HEK293 (cell line): ENCODE data around the gene FRMD4B.

Experiments used
- CTCF ChIA-PET: fragments of 350-600 bp; formaldehyde crosslinking; extraction: SDS; loops from one replicate; lab custom pipeline; 2021; ENCODE audit warnings: antibody characterized with exemption; lab: Yijun Ruan, JAX
- POLR2A ChIA-PET: fragments of 300-600 bp; formaldehyde crosslinking; extraction: SDS; loops from one replicate; lab custom pipeline; 2020; ENCODE audit warnings: antibody characterized with exemption, inconsistent platforms; lab: Yijun Ruan, JAX
- H3K27ac ChIP-seq: fragments of 200-500 bp; sonication (Bioruptor generic); 2 replicates; pipeline ENCODE4 v1.5.1; 2014; ENCODE audit warnings: low read depth, low read length, control low read depth, inconsistent platforms; ENCODE audit errors: extremely low read depth
- H3K36me3 ChIP-seq, 2 experiments: fragments of 200-500 bp in 1 of 2; sonication (Bioruptor generic) in 1 of 2; 1 replicate in 1 of 2; 2 replicates in 1 of 2; pipeline ENCODE4 v1.5.1; 2014 to 2017; ENCODE audit warnings: inconsistent platforms in 2 of 2, low read length in 2 of 2; ENCODE audit not compliant: control insufficient read depth in 2 of 2, insufficient read depth in 1 of 2
- H3K4me1 ChIP-seq: fragments of 200-500 bp; sonication (Bioruptor generic); 2 replicates; pipeline ENCODE4 v1.5.1; 2014; ENCODE audit warnings: mild to moderate bottlenecking, low read length, inconsistent platforms; ENCODE audit not compliant: control insufficient read depth, insufficient read depth
- H3K4me3 ChIP-seq: 2 replicates; pipeline ENCODE4 v1.5.1; 2011; ENCODE audit warnings: low read depth, mild to moderate bottlenecking, control low read depth, low read length, moderate library complexity
- H3K9me3 ChIP-seq: fragments of 200-500 bp; sonication (Bioruptor generic); 2 replicates; pipeline ENCODE4 v1.5.1; 2014; ENCODE audit warnings: low read depth, low read length, inconsistent platforms; ENCODE audit not compliant: control insufficient read depth, insufficient read depth
- BCL11B ChIP-seq: fragments of 450-650 bp; formaldehyde crosslinking; IDR thresholded peaks from 2 replicates; pipeline ENCODE4 v1.5.1; 2016; ENCODE audit warnings: low read depth, missing biosample characterization, missing genetic modification characterization
- KLF9 ChIP-seq: fragments of 450-650 bp; formaldehyde crosslinking; IDR thresholded peaks from 2 replicates; pipeline ENCODE4 v1.5.1; 2016; ENCODE audit warnings: missing biosample characterization, missing genetic modification characterization, low read depth
- PATZ1 ChIP-seq: fragments of 450-650 bp; formaldehyde crosslinking; IDR thresholded peaks from 2 replicates; pipeline ENCODE4 v1.5.1; 2016; ENCODE audit warnings: missing biosample characterization, missing genetic modification characterization
- PBX3 ChIP-seq: sonication (generic); formaldehyde crosslinking; IDR thresholded peaks from 2 replicates; pipeline ENCODE4 v1.8.1; 2022; ENCODE audit warnings: mild to moderate bottlenecking, moderate library complexity, missing genetic modification reagents
- PRDM4 ChIP-seq: fragments of 450-650 bp; formaldehyde crosslinking; IDR thresholded peaks from 2 replicates; pipeline ENCODE4 v1.5.1; 2017; ENCODE audit warnings: missing biosample characterization, missing genetic modification characterization
- RBAK ChIP-seq: fragments of 450-650 bp; formaldehyde crosslinking; IDR thresholded peaks from 2 replicates; pipeline ENCODE4 v1.5.1; 2016; ENCODE audit warnings: missing biosample characterization, missing genetic modification characterization
- SCRT1 ChIP-seq: fragments of 450-650 bp; formaldehyde crosslinking; IDR thresholded peaks from 2 replicates; pipeline ENCODE4 v1.5.1; 2016; ENCODE audit warnings: missing biosample characterization, missing genetic modification characterization, borderline replicate concordance
- SP3 ChIP-seq: fragments of 450-650 bp; formaldehyde crosslinking; IDR thresholded peaks from 2 replicates; pipeline ENCODE4 v1.5.1; 2016; ENCODE audit warnings: missing biosample characterization, missing genetic modification characterization
- ZBTB1 ChIP-seq: fragments of 450-650 bp; formaldehyde crosslinking; IDR thresholded peaks from 2 replicates; pipeline ENCODE4 v1.5.1; 2016; ENCODE audit warnings: missing biosample characterization, missing genetic modification characterization
- ZBTB17 ChIP-seq: fragments of 450-650 bp; formaldehyde crosslinking; IDR thresholded peaks from 2 replicates; pipeline ENCODE4 v1.5.1; 2016; ENCODE audit warnings: missing biosample characterization, missing genetic modification characterization
- ZBTB26 ChIP-seq: fragments of 450-650 bp; formaldehyde crosslinking; optimal IDR thresholded peaks from 2 replicates; pipeline ENCODE3; 2016; ENCODE audit warnings: missing biosample characterization, mild to moderate bottlenecking, missing genetic modification characterization
- ZNF169 ChIP-seq: fragments of 450-650 bp; formaldehyde crosslinking; IDR thresholded peaks from 2 replicates; pipeline ENCODE4 v1.5.1; 2016; ENCODE audit warnings: missing biosample characterization, missing genetic modification characterization
- ZNF248 ChIP-seq: fragments of 450-650 bp; formaldehyde crosslinking; IDR thresholded peaks from 2 replicates; pipeline ENCODE4 v1.5.1; 2017; ENCODE audit warnings: missing biosample characterization, missing genetic modification characterization
- ZNF302 ChIP-seq: fragments of 450-650 bp; formaldehyde crosslinking; IDR thresholded peaks from 2 replicates; pipeline ENCODE4 v1.5.1; 2016; ENCODE audit warnings: missing biosample characterization, missing genetic modification characterization, low read depth
- ZNF335 ChIP-seq: fragments of 450-650 bp; formaldehyde crosslinking; conservative IDR thresholded peaks from 2 replicates; pipeline ENCODE4 v1.5.1; 2016; ENCODE audit warnings: missing biosample characterization, missing genetic modification characterization
- ZNF362 ChIP-seq: fragments of 450-650 bp; formaldehyde crosslinking; IDR thresholded peaks from 2 replicates; pipeline ENCODE4 v1.5.1; 2016; ENCODE audit warnings: missing biosample characterization, missing genetic modification characterization
- ZNF473 ChIP-seq: fragments of 450-650 bp; formaldehyde crosslinking; IDR thresholded peaks from 2 replicates; pipeline ENCODE4 v1.5.1; 2017; ENCODE audit warnings: missing biosample characterization, missing genetic modification characterization
- ZNF529 ChIP-seq: fragments of 450-650 bp; formaldehyde crosslinking; IDR thresholded peaks from 2 replicates; pipeline ENCODE4 v1.5.1; 2017; ENCODE audit warnings: missing genetic modification characterization, missing biosample characterization; ENCODE audit not compliant: insufficient replicate concordance
- ZNF561 ChIP-seq: fragments of 450-650 bp; IDR thresholded peaks from 2 replicates; pipeline ENCODE4 v1.5.1; 2018; ENCODE audit warnings: missing biosample characterization, missing genetic modification characterization, borderline replicate concordance
- ZNF580 ChIP-seq: fragments of 450-650 bp; formaldehyde crosslinking; IDR thresholded peaks from 2 replicates; pipeline ENCODE4 v1.5.1; 2016; ENCODE audit warnings: missing biosample characterization, missing genetic modification characterization
- ZNF610 ChIP-seq: fragments of 450-650 bp; formaldehyde crosslinking; IDR thresholded peaks from 2 replicates; pipeline ENCODE4 v1.5.1; 2016; ENCODE audit warnings: missing biosample characterization, missing genetic modification characterization, borderline replicate concordance
- ZNF624 ChIP-seq: fragments of 450-650 bp; formaldehyde crosslinking; IDR thresholded peaks from 2 replicates; pipeline ENCODE4 v1.5.1; 2017; ENCODE audit warnings: missing biosample characterization, missing genetic modification characterization
- ZNF664 ChIP-seq: fragments of 450-650 bp; formaldehyde crosslinking; IDR thresholded peaks from 2 replicates; pipeline ENCODE4 v1.5.1; 2016; ENCODE audit warnings: missing biosample characterization, missing genetic modification characterization
- ZNF701 ChIP-seq: fragments of 450-650 bp; formaldehyde crosslinking; IDR thresholded peaks from 2 replicates; pipeline ENCODE4 v1.5.1; 2016; ENCODE audit warnings: missing biosample characterization, missing genetic modification characterization

The FRMD4B gene

GRCh38 chr3:69322158-69322509 is 63.8 kb downstream of the FRMD4B start (continued):
- TF ChIP-seq PATZ1 (tag by site-specific recombination) = no peak
- TF ChIP-seq ZNF169 (tag by site-specific recombination) = no peak
- TF ChIP-seq RBAK = no peak
- TF ChIP-seq ZNF248 = no peak
- no peak for TF ChIP-seq ZBTB17 (tag by site-specific recombination)
- TF ChIP-seq ZNF701 (tag by site-specific recombination) = no peak
- no peak for TF ChIP-seq SP3
- TF ChIP-seq PBX3 = no peak
- no peak for TF ChIP-seq ZNF580 (tag by site-specific recombination)
- no peak for TF ChIP-seq ZBTB26 (tag by site-specific recombination)
- TF ChIP-seq SCRT1 = no peak
- TF ChIP-seq ZNF473 = no peak
- TF ChIP-seq ZNF664 = no peak
- TF ChIP-seq ZBTB1 (tag by site-specific recombination) = no peak

- no peak for TF ChIP-seq ZNF302 (tag by site-specific recombination)
- TF ChIP-seq BCL11B (tag by site-specific recombination) = no peak
- TF ChIP-seq ZNF610 = no peak
- no peak for TF ChIP-seq ZNF529 (tag by site-specific recombination)
- TF ChIP-seq KLF9 (tag by site-specific recombination) = no peak
- no peak for TF ChIP-seq ZNF362 (tag by site-specific recombination)
- no peak for TF ChIP-seq PRDM4 (tag by site-specific recombination)
- TF ChIP-seq ZNF335 = no peak
- no peak for TF ChIP-seq ZNF561
- no peak for TF ChIP-seq ZNF624 (tag by site-specific recombination)
- ChIA-PET CTCF (interaction anchor here (0.5 to 3.1 kb wide), 4 partner anchors 11 to 700 kb away, joined by 3 to 16 read pairs (median 4); no protein-coding TSS in a partner anchor), POLR2A (no interaction called here)
- Histone ChIP-seq H3K36me3 (no peaks in the 10 kb centered on the region), H3K4me3 (no peak overlapping the region), H3K4me1 (no peaks in the 10 kb centered on the region), H3K9me3 (no peaks in the 10 kb centered on the region), H3K27ac (no peak overlapping the region)
Observed at GRCh38 chr3:69321301-69322157, 64.4 kb downstream of the FRMD4B start.
